ENCODE data around the gene SLC39A12.

Gene SLC39A12

DNA sequence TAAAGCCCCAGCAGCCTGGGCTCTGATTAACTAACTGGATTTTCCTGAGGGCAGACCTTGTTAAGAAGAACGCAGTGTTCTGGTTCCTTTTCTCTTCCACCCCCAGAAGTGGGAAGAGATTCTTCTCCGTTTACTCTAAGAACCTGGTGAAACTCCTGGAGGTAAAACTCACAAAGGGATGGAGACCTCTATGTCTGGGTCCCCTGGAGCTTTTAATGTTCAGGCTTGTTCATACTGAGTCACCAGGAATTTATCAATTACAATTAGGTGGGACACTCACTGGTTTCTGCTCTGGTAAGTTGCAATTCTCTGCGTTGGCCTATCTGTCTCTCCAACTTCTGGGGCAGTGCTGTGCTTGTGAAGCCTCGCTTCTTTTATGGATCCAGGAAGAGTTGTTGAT, 115.2 kb downstream of the SLC39A12 start:
- DNase-seq, result no peak

DNA sequence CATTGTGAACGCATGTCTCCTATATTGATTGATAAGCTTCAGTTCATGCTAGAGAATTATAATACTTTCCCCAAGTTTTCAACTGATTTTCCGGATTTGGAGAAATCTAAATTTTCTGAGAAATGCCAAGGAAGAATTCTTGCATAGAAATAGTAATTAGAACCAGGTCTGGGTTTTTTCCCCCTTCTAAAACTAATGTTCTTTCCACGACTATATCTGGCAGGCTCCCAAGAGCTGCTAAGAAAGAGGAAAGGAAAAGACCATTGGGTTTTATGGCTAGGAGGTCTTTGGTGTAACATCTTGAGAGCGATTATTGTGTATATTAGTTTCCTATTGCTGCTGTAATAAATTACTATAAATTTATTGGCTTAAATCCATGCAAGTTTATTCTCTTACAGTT, 116.7 kb downstream of the SLC39A12 start:
- DNase-seq, result no peak

DNA sequence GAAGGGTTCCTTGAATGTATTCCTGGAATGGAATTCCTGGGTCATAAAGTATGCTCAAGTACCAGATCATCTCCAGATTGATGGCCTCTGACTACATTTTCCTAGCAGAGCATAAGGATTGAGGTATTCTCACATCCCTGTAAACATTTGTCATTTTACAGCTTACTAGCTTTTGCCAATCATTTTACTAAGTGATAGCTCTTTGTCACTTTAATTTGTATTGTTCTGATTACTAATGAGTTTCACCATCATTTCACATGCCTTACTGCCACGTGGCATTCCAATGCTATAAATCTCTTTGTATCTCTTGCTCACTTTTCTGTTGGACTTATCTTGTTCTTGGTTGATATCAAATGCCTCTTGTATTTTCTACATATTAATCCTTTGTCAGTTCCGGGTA, 119.9 kb downstream of the SLC39A12 start:
- no peak for DNase-seq

DNA sequence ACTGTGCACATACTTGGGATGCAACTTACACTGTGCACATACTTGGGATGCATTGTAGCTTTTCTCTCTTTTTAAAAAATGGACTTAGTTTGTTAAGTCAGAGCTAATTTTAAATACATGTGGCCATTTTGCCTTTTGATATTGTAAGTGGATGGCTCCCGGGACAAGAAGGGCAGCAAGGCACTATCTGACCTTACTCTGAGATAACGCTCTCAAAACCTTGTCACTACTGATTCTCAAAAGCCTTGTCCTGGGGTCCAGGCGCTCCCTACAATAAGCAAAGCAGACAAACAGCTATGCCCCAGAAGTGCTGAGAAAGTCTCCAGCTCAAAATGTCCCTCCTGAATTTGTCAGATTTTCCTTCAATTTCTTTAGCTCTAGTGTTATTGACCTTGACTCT, 121.6 kb downstream of the SLC39A12 start:
- no peak for DNase-seq

DNA sequence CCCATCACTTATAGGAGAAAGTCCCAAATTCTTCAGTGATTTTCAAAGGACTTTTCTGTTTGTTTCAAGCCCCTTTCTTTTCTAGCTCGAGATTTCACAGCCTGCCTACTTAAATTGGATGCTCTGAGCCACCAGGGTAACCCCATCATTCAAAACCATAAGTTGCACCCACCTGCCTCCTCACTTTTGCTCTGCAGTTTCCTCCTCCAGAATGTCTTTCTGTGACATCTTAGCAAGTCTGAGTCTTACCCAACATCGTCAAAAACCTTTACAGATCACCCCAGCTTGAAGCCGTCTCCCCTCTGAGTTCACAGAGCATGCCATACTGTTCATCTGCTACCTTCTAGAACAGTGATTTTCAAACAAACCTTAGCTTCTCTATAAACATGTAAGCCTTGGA, 124.2 kb downstream of the SLC39A12 start:
- DNase-seq, result no peak

DNA sequence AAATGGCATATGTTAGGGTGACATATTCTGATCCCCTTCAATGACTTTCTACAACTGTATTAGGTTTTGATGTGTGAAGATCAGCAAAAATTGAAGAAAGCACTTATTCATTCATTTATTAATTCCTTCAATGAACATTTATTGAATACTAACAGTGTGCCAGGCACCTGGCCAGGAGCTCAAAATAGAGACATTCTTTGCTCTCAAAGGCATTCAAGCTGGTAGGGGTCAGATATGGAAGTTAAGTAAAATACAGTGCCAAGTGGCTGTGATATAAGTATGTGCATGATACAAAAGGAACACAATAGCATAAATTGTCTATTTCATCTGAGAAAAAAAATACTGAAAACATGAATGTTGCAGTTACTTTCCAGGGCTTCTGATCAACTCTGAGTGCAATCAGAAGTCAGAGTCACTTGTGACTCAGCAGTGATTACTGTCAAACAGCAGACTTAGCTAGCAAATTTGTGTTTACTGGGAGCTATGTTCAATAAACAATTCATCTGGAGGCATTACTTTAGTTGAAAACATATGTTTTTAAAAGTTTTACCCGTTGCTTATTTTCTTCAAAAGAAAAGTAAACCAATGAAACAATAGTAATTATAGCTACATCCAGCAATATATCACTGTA, 128.1 kb downstream of the SLC39A12 start:
- DNase-seq, result no peak

DNA sequence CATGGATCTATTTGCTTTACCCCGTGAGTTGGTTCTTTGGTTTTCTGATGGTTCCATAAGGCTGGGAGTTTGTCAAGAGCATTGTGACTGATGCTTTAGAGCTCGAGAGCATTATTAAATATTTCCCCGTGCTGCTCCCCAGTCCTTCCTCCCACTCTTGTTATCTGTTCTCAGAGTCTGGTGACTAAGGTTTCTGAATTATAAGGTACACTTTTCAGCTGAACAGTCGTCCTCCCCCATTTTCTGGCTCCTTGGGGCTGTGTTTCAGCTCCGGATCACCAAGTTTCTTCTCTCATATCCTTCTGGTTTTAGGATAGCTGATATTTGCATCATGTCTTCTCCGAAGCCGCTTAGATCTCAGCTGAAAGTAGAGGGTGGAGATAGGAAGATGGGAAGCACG, 130.7 kb downstream of the SLC39A12 start:
- no peak for DNase-seq

DNA sequence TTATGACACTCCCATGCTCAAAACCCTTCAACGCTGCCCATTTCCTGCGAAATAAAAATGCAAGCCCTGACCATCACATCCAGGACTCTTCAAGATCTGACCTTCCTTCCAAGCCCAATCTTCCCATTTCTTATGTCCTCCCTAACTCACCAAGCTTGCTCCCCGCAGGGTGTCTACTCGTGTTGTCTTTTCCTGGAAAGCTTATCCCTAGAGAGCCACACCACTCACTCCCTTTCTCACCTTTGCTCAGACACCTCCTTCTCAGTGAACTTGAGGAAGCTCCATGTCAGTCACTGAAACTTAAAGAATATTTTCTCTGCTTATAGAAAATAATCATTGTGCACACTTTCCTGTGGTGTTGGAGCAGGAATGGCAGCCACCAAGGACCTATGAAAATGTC, 134.1 kb downstream of the SLC39A12 start:
- DNase-seq, result no peak

DNA sequence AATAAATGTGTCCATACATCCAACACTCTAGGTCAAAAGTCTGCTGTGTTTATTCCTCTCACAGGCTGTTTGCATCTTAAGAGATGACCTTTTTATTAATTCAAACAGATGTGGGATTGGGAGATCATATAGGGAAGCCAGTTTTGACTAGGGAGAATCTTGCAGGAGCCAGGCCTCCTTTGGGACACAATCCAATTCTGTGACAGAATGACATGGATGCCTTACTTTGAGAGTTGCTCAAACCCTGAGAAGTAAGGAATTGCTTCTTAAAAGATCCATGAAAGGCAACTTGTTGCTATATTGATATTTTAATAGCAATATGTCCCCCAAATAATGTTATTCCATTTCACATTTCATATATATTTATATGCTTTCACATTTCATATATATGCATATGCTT, 135.0 kb downstream of the SLC39A12 start:
- DNase-seq, result no peak

DNA sequence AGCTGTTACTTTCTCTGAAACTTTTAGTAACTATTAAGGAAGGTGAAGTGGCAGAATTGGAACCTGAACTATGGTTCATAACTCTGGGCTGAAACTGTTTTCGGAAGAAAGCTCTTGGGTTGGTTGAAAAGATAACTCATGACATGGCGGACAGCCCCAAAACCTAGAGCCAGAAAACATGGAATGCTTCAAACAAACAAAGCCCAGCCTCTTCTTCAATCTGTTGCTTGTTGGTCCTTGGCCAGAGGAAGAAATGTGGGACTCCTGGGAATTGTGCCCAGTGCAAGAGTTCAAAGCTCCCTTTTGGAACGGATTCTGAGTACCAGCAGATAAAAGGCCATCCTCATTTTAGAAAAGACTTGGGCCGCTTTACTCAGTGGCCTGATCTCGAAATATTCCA, 135.6 kb downstream of the SLC39A12 start:
- no peak for DNase-seq
